ENCODE data around the gene RAVER2.

The RAVER2 gene

DNA sequence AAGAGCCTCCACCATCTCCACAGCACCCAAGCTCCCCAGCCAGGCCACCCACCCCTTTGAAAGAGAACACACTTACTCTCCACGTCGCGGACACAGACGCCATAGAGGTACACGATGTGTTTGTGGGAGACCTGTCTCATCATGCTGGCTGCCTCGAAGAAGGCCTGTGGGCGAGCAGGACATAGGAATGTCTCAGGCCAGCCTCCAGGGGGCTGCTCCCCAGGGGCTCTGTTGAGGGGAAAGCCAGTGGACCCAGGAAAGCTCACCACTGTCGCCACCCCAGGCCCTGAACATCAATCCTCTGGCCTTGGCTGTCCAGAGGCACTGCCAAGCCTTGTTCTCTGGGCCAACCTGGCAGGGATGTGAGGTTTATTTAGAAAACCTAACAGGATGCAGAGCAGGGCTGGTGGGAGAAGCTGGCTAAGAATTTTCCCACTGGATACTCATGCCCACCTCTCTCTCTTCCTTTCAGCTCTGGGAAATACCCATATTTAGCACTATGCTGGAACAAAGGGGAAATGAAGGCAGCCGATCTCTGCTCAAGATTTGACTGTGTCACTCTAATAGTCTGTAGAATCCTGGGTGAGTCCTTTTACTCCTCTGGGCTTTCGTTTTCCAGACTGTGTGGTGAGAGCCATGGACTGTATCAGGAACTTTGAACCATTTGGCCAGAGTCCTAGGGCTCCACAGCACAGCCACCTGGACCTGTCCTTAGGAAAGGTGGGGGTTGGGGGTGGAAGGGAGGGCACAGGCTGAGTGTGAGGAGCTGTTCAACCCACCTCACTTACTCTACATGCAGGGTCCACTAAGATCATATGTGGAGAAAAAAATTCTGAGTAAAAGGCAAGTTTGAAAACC lies 101.9 kb downstream of the RAVER2 start:
- no peak for DNase-seq (ENCODE audit: low read depth in 2 of 2)

DNA sequence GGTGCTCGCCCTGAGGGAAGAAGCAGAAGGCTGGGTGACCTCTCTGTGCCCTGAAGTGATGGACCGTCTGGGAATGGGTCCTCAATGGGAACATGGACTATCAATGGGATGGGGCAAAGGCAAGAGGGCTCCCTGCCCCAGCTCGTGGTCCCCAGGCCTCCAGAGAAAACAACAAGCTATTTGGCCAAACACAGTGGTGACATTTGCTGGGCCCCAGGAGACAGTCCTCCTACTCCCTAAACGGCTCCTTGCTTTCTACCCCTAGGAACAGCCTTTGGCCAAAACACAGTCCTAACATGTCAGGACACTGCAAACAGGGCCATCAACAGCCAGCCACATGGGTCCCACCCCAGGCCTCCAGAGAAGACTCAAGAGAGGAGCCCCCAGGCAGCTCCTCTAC lies 102.8 kb downstream of the RAVER2 start:
- DNase-seq (ENCODE audit: low read depth in 2 of 2): no peak

- no peak for DNase-seq (ENCODE audit: low read depth in 2 of 2)
Measured at GRCh38 chr1:64848136-64848535, 103.3 kb downstream of the RAVER2 start.

- no peak for DNase-seq (ENCODE audit: low read depth in 2 of 2)
Measured at GRCh38 chr1:64848803-64849202, 103.9 kb downstream of the RAVER2 start.

- DNase-seq (ENCODE audit: low read depth in 2 of 2): no peak
Measured at GRCh38 chr1:64849942-64850341, 105.1 kb downstream of the RAVER2 start.

- no peak for DNase-seq (ENCODE audit: low read depth in 2 of 2)
Measured at GRCh38 chr1:64850846-64851245, 106.0 kb downstream of the RAVER2 start.

- DNase-seq (ENCODE audit: low read depth in 2 of 2): no peak
Measured at GRCh38 chr1:64851664-64852063, 106.8 kb downstream of the RAVER2 start.

GRCh38 chr1:64854674-64855073 lies 109.8 kb downstream of the RAVER2 start:
- no peak for DNase-seq (ENCODE audit: low read depth in 2 of 2)

GRCh38 chr1:64855557-64855956 lies 110.7 kb downstream of the RAVER2 start:
- no peak for DNase-seq (ENCODE audit: low read depth in 2 of 2)

DNA sequence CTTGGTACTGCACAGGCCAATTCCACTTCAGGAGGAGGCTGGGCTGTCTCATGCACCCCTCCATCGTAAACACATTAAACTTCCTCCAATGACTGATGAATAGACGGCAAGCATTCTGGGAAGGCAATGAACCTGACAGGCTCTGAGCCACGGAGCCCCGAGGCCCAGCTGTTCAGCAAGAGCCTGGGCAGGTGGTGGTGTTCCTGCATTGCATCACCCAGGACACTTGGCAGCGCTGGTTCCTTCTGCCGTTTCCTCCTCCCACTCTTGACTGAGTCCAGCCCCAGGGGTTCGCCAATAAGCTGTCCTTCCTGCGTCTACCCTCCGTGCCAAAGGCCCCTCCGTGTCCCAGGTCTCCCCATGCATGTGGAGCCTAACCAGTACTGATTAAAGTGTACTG lies 111.7 kb downstream of the RAVER2 start:
- no peak for DNase-seq (ENCODE audit: low read depth in 2 of 2)

GRCh38 chr1:64857347-64857746 lies 112.5 kb downstream of the RAVER2 start:
- DNase-seq (ENCODE audit: low read depth in 2 of 2): no peak

DNA sequence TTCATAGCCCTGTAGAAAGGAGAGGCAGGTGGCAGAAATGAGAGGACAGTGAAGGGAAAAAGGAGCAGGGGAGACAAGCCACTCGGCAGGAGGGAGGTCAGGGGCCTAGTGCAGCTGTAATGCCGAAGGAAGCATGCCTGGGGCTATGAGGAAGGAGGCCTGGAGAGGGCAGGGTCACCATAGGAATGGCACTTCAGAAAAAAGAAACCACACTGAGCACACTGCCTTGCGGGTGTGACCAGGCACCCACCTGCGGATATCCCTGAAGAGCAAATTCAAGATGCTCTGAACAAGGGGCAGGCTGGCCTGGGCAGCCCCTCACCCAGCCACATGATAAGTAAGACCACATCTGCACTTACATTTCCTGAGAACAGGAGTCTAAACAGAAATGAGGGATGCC lies 116.7 kb downstream of the RAVER2 start:
- no peak for DNase-seq (ENCODE audit: low read depth in 2 of 2)

GRCh38 chr1:64864018-64864940 lies 119.4 kb downstream of the RAVER2 start:
- DNase-seq (ENCODE audit: low read depth in 2 of 2): peak; percentile 14 to 20

DNA sequence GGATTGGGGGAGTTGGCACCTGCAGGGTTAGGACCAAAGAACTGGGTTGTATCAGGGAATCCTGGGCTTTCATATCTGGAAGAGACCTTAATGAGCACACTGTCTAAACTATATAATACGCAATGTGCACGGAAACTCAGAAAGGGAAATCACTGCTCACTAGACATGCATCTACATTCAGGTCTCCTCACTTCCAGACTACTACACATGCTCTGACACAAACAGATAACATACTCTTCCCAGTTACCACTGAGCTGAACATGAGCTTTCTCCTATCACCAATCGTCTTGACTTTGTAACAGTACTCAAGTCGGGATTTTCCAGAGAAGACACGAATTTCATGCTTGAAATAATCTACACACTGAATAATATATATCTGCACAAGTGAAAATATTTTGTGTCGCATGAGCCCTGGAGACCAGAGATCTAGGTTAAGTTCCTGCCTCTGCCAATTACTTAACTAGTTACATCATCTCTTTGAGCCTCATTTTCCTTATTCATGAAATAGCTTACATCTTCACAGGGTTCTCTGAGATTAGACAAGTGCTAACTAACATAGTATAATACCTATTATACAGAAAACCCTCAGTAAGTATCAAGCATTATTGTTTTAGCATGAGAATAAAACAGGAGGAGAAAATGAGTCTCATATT lies 120.4 kb downstream of the RAVER2 start:
- no peak for DNase-seq (ENCODE audit: low read depth in 2 of 2)

DNA sequence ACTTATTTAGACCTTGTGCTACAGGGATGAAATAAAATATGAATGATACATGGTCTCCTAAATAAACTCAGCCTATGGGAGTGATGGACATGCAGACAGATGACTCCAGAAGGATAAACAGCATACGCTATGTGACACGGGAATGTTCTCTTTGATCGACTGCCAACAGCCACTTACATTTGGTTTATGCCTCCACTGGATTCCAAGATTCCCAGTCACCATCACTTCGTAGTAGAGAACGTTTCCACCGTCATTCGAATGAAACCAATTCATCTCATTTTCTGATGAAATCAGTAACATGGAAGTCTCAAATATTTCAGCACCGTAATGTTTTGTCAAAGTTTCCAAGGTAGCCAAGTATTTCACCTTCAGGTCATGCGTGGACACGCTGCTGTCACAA lies 121.8 kb downstream of the RAVER2 start:
- no peak for DNase-seq (ENCODE audit: low read depth in 2 of 2)

DNA sequence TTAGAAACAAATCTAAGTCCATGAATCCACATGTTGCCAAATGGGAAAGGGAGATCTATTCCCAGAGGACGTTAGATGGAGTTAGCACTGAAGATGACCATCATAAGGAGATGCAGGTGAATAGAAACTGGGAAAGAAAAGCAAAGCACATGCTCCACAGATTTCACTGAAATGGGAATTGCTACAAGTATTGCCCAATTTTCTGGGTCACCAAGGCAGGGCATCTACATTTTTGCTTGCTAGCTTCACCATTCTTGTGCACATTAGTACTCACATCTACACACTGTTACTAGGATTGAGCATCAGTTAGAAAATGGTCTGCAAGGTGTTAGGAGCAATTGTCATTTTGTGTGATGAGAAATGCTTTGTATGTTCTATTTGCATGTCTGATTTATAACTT lies 122.4 kb downstream of the RAVER2 start:
- DNase-seq (ENCODE audit: low read depth in 2 of 2): no peak

DNA sequence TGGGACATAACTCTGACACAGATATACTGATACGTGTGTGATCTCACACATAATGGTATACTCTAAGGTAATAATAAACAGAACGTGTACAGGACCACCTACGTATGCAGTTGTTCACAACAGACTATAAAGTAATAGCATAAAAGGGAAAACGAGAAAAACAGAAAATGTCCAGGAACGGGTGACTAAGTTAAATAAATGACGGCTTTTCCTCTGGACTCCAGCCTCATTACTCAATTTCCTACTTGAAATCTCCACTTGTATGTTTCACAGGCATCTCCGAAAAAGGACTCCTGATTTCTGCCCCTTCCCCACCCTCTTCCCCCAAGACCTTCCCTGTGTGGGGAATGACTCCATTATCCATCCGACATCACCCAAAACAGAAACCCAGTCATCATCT lies 126.4 kb downstream of the RAVER2 start:
- no peak for DNase-seq (ENCODE audit: low read depth in 2 of 2)

DNA sequence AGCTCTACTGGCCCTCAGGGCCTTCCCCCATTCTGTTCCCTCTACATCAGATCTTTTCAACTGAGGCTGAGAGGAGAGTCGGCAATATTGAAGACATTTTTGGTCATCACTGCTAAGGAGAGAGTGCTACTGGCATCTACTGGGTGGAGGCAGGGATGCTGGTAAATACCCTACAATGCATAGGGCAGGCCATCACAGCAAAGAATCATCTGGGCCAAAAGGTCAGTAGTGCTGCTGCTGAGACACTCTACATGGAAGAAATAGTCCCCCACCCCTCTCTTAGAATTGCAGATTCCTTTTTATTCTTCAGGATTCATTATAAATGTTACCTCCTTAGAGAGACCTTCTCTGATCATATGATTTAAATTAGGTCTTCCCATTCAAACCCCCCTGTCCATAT lies 127.2 kb downstream of the RAVER2 start:
- no peak for DNase-seq (ENCODE audit: low read depth in 2 of 2)

DNA sequence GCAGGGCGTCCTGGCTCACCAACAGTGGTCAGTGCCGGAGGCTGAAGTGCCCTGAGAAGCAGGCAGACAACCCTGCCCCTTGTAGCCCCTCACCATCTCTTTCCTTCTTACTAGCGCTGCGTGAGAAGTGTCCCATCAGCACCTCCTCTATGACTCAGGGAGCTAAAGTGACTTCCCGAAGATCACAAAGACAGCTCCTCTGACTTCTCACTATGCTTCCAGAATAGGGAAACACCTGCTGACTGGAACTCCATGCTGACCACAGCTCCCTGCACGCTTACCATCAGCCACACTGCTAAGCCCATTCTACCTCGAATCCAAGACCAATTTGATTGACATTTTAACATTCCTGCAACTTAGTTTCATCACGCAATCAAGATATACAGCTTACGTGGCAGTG lies 128.7 kb downstream of the RAVER2 start:
- DNase-seq (ENCODE audit: low read depth in 2 of 2): no peak

GRCh38 chr1:64874666-64875065 lies 129.8 kb downstream of the RAVER2 start:
- DNase-seq (ENCODE audit: low read depth in 2 of 2): no peak

DNA sequence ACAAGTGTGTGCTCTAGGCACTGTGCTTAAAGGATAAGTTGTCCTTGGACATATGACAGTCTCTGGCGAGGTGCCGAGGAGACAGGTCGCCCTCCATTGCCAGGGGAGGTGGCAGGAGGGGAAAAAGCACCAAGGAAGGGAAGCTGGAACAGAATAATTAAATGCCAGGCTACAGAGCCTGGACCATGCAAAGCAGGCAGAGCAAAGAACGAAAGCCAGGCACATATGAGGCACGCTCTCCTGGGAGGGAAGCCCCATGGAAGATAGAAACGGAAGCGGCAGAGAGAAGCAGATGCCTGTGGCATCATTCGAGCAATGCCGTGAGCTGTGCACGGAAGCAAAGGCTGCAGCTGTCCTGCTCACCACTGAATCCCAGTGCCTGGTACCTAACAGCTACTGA lies 130.2 kb downstream of the RAVER2 start:
- no peak for DNase-seq (ENCODE audit: low read depth in 2 of 2)

DNA sequence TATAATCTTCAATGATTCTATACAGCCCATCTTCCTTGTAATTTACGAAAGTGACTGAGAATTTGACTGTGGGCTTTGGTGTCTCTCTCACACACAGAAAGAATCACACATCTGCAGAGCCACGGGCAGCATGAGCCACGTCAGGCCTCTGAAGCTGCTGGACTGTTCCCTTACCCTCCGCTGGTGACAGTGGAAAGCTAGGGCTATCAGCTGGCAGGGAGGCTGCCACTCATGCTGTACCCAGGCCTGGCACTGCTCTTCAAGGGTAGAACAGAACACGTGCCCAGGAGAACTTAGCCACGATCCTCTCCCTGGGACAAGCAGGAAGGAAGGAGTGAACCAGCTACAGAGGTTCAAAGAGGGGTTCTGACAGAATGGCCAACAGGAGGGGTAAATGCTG lies 130.7 kb downstream of the RAVER2 start:
- DNase-seq (ENCODE audit: low read depth in 2 of 2): no peak

All from stimulated activated CD8-positive, alpha-beta memory T cell treated with anti-CD3 and anti-CD28 coated beads, Interleukin-2, amount 100 ng/mL, for 48 hours (primary cell).